OCI-LY1 (cell line): ENCODE results near the gene SH3RF1.

Source experiments
- EZH2 ChIP-seq: fragments of 200-600 bp; sonication (generic), shearing (Covaris generic); IDR thresholded peaks from 2 replicates; pipeline ENCODE4 v1.8.0; 2017; ENCODE audit warnings: borderline replicate concordance, mixed run types, mild to moderate bottlenecking, antibody characterized with exemption, low read length, moderate library complexity, mixed read lengths
- TF ChIP-seq, protein P1 (sequence below): fragments of 200-600 bp; sonication (generic), shearing (Covaris generic); IDR thresholded peaks from 2 replicates; pipeline ENCODE4 v1.5.1; 2017; ENCODE audit warnings: mild to moderate bottlenecking, antibody characterized with exemption, low read length, moderate library complexity, mixed read lengths

DNA sequence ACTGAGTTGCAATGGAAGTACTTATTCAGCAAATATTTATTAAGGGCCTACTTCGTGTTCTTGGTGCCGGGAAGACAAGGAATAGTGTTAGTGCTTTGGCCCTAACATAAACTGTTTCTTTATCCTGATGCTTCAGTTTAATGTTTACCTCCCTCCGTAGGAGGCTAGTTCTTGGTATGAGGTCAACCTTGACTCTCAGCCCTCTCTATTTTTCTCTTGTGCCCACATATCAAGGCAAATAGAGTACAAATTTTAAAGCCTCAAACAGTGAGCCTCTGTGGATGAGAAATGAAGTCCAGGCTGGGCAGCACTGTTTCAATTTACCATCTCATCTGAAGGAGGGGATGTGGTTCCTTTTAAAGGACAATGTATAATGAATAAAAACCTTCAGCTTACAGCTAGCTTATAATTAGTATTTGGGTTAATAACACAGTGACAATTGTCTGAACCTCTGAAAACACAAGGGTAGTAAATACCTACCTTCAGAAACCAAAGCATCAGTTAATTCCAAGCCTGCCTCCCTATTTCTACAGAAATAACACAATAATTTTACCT is 68.5 kb downstream of the SH3RF1 start:
- no peak for TF ChIP-seq EZH2
- TF ChIP-seq, protein P1, sequence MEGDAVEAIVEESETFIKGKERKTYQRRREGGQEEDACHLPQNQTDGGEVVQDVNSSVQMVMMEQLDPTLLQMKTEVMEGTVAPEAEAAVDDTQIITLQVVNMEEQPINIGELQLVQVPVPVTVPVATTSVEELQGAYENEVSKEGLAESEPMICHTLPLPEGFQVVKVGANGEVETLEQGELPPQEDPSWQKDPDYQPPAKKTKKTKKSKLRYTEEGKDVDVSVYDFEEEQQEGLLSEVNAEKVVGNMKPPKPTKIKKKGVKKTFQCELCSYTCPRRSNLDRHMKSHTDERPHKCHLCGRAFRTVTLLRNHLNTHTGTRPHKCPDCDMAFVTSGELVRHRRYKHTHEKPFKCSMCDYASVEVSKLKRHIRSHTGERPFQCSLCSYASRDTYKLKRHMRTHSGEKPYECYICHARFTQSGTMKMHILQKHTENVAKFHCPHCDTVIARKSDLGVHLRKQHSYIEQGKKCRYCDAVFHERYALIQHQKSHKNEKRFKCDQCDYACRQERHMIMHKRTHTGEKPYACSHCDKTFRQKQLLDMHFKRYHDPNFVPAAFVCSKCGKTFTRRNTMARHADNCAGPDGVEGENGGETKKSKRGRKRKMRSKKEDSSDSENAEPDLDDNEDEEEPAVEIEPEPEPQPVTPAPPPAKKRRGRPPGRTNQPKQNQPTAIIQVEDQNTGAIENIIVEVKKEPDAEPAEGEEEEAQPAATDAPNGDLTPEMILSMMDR, result no peak
